ENCODE data around the gene AMN. TPM values are rescaled to one million over a fixed set of nuclear protein-coding genes. Genes with fewer than 3 reads are reported as not detected.

AMN gene
- total and polyA plus RNA-seq, 2 experiments from 2014 or later: 0.69 to 1.2 TPM

DNA sequence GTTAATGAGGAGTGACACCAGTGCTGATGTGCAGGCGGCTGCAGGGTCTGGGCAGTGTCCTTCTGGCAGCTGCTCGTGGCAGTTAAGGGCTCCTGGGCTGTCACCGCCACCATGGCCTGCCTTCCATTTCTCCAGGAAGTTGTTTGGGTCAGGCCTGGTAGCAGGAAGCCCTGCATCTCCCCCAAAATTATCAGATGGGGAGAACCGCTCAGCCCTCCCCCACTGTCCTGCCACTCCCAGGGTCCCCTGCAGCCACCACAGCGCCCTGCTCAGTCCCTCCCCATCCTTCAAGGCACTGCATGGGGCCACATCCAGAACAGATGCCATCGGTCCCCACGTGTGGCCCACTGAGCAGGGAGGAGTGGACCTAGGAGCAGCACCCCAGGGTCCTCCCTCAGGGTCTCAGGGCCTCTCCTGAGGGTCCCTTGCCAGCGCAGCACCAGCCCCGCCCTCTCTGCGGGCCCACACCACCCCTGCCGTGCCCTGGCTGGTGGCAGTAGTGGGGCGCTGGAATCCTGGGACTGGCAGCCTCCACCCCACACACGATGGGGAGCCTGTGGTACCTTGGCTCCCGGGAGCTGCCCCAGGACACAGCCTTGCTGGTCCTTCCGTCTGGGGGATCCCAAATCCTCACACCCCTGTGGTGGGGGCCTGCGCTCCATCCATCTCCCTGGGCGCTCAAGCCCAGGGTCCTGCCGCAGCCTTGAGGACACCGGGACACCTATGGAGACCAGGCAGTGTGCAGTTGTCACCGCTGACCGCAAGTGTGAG is 10.3 kb upstream of the AMN start (continued):
- TF ChIP-seq, protein P1, sequence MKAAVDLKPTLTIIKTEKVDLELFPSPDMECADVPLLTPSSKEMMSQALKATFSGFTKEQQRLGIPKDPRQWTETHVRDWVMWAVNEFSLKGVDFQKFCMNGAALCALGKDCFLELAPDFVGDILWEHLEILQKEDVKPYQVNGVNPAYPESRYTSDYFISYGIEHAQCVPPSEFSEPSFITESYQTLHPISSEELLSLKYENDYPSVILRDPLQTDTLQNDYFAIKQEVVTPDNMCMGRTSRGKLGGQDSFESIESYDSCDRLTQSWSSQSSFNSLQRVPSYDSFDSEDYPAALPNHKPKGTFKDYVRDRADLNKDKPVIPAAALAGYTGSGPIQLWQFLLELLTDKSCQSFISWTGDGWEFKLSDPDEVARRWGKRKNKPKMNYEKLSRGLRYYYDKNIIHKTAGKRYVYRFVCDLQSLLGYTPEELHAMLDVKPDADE (IDR thresholded peaks at IDR 0.05): no peak
- TF ChIP-seq NANOG (IDR thresholded peaks at IDR 0.05; ENCODE audit: borderline replicate concordance) (no peak), JUNB (IDR thresholded peaks at IDR 0.05; ENCODE audit: unreplicated experiment) (no peak)
- TF ChIP-seq, protein P2, sequence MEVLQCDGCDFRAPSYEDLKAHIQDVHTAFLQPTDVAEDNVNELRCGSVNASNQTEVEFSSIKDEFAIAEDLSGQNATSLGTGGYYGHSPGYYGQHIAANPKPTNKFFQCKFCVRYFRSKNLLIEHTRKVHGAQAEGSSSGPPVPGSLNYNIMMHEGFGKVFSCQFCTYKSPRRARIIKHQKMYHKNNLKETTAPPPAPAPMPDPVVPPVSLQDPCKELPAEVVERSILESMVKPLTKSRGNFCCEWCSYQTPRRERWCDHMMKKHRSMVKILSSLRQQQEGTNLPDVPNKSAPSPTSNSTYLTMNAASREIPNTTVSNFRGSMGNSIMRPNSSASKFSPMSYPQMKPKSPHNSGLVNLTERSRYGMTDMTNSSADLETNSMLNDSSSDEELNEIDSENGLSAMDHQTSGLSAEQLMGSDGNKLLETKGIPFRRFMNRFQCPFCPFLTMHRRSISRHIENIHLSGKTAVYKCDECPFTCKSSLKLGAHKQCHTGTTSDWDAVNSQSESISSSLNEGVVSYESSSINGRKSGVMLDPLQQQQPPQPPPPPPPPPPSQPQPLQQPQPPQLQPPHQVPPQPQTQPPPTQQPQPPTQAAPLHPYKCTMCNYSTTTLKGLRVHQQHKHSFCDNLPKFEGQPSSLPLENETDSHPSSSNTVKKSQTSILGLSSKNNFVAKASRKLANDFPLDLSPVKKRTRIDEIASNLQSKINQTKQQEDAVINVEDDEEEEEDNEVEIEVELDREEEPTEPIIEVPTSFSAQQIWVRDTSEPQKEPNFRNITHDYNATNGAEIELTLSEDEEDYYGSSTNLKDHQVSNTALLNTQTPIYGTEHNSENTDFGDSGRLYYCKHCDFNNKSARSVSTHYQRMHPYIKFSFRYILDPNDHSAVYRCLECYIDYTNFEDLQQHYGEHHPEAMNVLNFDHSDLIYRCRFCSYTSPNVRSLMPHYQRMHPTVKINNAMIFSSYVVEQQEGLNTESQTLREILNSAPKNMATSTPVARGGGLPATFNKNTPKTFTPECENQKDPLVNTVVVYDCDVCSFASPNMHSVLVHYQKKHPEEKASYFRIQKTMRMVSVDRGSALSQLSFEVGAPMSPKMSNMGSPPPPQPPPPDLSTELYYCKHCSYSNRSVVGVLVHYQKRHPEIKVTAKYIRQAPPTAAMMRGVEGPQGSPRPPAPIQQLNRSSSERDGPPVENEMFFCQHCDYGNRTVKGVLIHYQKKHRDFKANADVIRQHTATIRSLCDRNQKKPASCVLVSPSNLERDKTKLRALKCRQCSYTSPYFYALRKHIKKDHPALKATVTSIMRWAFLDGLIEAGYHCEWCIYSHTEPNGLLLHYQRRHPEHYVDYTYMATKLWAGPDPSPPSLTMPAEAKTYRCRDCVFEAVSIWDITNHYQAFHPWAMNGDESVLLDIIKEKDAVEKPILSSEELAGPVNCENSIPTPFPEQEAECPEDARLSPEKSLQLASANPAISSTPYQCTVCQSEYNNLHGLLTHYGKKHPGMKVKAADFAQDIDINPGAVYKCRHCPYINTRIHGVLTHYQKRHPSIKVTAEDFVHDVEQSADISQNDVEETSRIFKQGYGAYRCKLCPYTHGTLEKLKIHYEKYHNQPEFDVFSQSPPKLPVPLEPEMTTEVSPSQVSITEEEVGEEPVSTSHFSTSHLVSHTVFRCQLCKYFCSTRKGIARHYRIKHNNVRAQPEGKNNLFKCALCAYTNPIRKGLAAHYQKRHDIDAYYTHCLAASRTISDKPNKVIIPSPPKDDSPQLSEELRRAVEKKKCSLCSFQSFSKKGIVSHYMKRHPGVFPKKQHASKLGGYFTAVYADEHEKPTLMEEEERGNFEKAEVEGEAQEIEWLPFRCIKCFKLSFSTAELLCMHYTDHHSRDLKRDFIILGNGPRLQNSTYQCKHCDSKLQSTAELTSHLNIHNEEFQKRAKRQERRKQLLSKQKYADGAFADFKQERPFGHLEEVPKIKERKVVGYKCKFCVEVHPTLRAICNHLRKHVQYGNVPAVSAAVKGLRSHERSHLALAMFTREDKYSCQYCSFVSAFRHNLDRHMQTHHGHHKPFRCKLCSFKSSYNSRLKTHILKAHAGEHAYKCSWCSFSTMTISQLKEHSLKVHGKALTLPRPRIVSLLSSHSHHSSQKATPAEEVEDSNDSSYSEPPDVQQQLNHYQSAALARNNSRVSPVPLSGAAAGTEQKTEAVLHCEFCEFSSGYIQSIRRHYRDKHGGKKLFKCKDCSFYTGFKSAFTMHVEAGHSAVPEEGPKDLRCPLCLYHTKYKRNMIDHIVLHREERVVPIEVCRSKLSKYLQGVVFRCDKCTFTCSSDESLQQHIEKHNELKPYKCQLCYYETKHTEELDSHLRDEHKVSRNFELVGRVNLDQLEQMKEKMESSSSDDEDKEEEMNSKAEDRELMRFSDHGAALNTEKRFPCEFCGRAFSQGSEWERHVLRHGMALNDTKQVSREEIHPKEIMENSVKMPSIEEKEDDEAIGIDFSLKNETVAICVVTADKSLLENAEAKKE (CRISPR knock-in tag; IDR thresholded peaks at IDR 0.05): no peak
- TF ChIP-seq, protein P3, sequence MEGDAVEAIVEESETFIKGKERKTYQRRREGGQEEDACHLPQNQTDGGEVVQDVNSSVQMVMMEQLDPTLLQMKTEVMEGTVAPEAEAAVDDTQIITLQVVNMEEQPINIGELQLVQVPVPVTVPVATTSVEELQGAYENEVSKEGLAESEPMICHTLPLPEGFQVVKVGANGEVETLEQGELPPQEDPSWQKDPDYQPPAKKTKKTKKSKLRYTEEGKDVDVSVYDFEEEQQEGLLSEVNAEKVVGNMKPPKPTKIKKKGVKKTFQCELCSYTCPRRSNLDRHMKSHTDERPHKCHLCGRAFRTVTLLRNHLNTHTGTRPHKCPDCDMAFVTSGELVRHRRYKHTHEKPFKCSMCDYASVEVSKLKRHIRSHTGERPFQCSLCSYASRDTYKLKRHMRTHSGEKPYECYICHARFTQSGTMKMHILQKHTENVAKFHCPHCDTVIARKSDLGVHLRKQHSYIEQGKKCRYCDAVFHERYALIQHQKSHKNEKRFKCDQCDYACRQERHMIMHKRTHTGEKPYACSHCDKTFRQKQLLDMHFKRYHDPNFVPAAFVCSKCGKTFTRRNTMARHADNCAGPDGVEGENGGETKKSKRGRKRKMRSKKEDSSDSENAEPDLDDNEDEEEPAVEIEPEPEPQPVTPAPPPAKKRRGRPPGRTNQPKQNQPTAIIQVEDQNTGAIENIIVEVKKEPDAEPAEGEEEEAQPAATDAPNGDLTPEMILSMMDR (conservative IDR thresholded peaks at IDR 0.05; ENCODE audit: low read depth in 2 of 2): no peak

Data from GM23338 (cell line).